GM18526 (cell line): ENCODE results near the gene ABCA8.

Experiments
- POLR2A ChIP-seq: IDR thresholded peaks from 3 replicates; pipeline ENCODE4 v1.6.1; 2011; ENCODE audit not compliant: insufficient read length; ENCODE audit errors: extremely low read depth

ABCA8 gene

GRCh38 chr17:68955181-68955841, at the start of gene ABCA8:
ABCA8 (minus strand) TSS chr17:68955392; CDS start chr17:68942034, 13,358 bp downstream.
- TF ChIP-seq POLR2A: no peak

GRCh38 chr17:68993112-68993511, 37.9 kb upstream of the ABCA8 start:
- TF ChIP-seq POLR2A: no peak

DNA sequence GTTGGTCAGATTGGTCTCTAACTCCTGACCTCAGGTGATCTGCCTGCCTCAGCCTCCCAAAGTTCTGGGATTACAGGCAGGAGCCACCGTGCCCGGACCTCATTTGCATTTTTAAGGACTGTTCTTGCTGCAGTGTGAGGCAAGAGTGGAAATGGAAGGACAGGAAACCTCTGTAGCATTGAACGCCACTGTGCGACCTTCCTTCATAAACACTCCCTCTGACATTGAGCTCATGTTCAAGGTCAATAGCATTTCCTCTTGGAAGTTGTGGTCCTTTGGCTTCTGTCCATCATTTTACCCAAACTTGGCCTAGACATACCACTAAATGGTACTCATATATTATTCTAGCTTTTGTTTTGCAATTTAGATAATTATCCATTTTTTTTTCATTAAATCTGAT, 32.8 kb upstream of the ABCA8 start:
- TF ChIP-seq POLR2A: no peak

GRCh38 chr17:68981288-68981687, 26.1 kb upstream of the ABCA8 start:
- no peak for TF ChIP-seq POLR2A

- no peak for TF ChIP-seq POLR2A
Observed at GRCh38 chr17:68973098-68973846, 18.1 kb upstream of the ABCA8 start.

DNA sequence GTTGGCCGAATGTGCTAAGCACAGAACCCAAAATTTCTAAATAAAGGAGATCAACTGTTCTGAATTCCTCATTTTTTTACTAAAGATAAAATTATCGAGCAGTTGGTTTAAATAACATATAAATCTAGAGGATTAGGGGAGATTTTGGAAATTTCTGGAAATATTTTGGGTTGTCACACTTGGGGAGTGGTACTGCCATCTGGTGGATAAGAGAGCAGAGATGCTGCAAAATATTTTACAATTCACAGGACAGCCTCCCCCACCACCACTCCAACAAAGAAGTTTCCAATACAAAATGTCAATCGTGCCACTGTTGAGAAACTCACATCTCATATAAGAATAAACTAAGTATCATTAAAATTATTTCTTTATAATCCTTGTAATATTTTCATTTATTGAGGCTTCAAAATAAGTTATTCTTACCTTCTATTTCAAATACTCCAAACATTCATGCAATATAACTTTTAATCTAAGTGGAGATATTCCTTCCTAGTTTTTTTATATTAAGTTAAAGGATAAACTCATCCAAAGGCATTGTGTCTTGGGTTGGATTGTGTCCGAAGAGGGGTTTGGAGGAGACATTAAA, 17.0 kb upstream of the ABCA8 start:
- TF ChIP-seq POLR2A: no peak

DNA sequence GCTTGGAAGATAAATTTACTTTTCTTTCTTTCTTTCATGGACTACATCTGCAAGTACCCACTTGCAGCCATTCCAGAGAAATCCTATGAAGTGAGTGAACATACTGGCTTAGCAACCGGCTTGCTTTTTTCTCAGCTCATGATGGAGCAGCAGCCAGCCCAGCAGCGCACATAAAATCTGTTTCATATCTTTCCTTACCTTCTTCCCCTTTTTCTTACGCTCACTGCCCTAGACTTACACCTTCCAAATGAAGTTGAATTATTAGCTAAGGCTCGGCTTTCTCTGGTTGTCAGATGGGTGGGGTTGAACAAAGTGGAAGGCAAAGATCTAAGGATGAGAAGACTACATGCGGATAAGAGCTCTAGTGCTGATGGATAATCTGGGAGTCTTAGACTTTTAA, 13.9 kb upstream of the ABCA8 start:
- no peak for TF ChIP-seq POLR2A

- no peak for TF ChIP-seq POLR2A
Observed at GRCh38 chr17:68963958-68964357, 8.8 kb upstream of the ABCA8 start.

- no peak for TF ChIP-seq POLR2A
Observed at GRCh38 chr17:68961214-68961882, 6.2 kb upstream of the ABCA8 start.

DNA sequence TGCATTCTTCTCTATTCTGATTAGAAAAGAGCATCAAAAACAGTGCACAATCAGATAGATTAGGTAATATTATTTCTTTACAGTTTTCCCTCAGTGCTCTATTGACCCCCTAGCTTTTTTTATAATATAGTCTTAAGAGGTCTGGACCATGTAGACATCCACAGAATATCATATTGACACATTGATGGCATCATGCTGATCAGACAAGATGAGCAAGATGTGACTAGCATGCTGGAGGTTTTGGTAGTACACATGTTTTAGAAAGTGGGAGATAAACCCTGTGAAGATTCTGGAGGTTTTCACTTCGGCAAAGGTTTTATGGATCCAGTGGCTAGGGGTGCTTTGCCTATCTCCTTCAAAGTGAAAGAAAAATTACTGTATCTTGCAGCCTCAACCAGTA, 2.8 kb upstream of the ABCA8 start:
- no peak for TF ChIP-seq POLR2A

GRCh38 chr17:68954146-68954896, 871 bp downstream of the ABCA8 start:
- no peak for TF ChIP-seq POLR2A

DNA sequence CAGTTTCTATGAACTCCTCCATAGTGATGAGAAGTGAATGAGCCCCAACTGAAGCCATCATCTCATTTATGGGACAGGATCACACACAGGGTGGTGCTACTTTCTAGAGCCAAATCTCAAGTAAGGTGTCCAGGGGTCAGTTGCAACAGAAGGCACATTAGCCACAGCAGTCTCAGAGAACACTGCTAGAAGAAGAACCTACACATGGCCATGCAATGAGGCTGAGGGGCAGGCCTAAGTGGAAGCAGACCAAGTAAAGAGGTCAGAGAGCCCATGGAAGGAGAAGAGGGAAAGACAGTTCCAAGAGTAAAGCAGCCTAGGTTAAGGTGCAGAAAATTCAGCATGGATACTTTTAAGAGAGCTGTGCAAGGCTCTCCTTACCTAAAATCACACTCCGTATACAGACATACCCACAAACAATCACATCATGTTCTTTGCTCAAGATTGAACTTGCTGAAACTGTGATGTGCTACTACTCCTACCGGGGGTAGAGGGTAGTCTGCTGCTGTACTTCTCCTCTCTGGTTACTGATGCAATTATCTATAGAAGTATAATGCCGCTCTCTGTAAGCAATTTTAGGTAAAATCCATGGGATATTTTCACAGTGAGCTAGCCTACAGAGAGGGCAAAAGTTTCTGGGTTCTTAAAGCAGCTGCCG, 1.7 kb downstream of the ABCA8 start:
- no peak for TF ChIP-seq POLR2A

GRCh38 chr17:68950725-68951124, 4.5 kb downstream of the ABCA8 start:
- no peak for TF ChIP-seq POLR2A

- TF ChIP-seq POLR2A: no peak
Observed at GRCh38 chr17:68944435-68945035, 10.7 kb downstream of the ABCA8 start.
